Adrenal gland (tissue), 5 donors: ENCODE data around the gene HCRTR2.

Experiments
- POLR2A ChIP-seq, 2 donors: fragments of 450-650 bp; IDR thresholded peaks; one replicate each; pipeline ENCODE4 v1.6.1; 2017; ENCODE audit warnings: antibody characterized with exemption in 2 of 2, mild to moderate bottlenecking in 2 of 2, moderate library complexity in 1 of 2
- TF ChIP-seq, protein P1 (sequence below), 6 experiments: fragments of 450-650 bp in 4 of 6; fragments of 200-600 bp in 2 of 6; sonication (generic) in 1 of 6; IDR thresholded peaks; 1 replicate in 5 of 6; 2 replicates in 1 of 6; pipeline versions ENCODE4 v1.5.1 to v1.8.0; 2016 to 2021; ENCODE audit warnings: antibody characterized with exemption in 6 of 6, mild to moderate bottlenecking in 2 of 6, moderate library complexity in 1 of 6
- donor health status: DM: no; HTN: no; CAD: no.

GRCh38 chr6:55250400-55250799 lies 76.1 kb downstream of the HCRTR2 start:
- TF ChIP-seq POLR2A (IDR thresholded peaks at IDR 0.05): no peak
- TF ChIP-seq, protein P1, sequence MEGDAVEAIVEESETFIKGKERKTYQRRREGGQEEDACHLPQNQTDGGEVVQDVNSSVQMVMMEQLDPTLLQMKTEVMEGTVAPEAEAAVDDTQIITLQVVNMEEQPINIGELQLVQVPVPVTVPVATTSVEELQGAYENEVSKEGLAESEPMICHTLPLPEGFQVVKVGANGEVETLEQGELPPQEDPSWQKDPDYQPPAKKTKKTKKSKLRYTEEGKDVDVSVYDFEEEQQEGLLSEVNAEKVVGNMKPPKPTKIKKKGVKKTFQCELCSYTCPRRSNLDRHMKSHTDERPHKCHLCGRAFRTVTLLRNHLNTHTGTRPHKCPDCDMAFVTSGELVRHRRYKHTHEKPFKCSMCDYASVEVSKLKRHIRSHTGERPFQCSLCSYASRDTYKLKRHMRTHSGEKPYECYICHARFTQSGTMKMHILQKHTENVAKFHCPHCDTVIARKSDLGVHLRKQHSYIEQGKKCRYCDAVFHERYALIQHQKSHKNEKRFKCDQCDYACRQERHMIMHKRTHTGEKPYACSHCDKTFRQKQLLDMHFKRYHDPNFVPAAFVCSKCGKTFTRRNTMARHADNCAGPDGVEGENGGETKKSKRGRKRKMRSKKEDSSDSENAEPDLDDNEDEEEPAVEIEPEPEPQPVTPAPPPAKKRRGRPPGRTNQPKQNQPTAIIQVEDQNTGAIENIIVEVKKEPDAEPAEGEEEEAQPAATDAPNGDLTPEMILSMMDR (IDR thresholded peaks at IDR 0.05): no peak
